Renal cortex interstitium (tissue), 11 donors: ENCODE data around the gene ZFYVE9. TPM values are rescaled to one million over a fixed set of nuclear protein-coding genes. Genes with fewer than 3 reads are reported as not detected.
"Not testable (repeated sequence)": the region's sequence is repeated elsewhere in the genome, so short reads cannot be mapped to it uniquely, and the experiment has no call there.

Experiments used
- DNase-seq, 11 donors: peaks; one replicate each; pipeline ENCODE4 v3.0.0-alpha.2; 2013; ENCODE audit warnings: low read depth in 9 of 11, low spot score in 4 of 11; ENCODE audit errors: extremely low read depth in 1 of 11
- polyA plus RNA-seq, 3 donors: library from polyadenylated mRNA; unstranded; fragments of 120-200 nt; gene quantifications; one replicate each; pipeline ENCODE4 v1.2.1, GENCODE V29; 2013; ENCODE audit not compliant: insufficient read length in 3 of 3

Gene ZFYVE9
- polyA plus RNA-seq, 3 donors = 32.3 to 36.2 (median 34.6) TPM

DNA sequence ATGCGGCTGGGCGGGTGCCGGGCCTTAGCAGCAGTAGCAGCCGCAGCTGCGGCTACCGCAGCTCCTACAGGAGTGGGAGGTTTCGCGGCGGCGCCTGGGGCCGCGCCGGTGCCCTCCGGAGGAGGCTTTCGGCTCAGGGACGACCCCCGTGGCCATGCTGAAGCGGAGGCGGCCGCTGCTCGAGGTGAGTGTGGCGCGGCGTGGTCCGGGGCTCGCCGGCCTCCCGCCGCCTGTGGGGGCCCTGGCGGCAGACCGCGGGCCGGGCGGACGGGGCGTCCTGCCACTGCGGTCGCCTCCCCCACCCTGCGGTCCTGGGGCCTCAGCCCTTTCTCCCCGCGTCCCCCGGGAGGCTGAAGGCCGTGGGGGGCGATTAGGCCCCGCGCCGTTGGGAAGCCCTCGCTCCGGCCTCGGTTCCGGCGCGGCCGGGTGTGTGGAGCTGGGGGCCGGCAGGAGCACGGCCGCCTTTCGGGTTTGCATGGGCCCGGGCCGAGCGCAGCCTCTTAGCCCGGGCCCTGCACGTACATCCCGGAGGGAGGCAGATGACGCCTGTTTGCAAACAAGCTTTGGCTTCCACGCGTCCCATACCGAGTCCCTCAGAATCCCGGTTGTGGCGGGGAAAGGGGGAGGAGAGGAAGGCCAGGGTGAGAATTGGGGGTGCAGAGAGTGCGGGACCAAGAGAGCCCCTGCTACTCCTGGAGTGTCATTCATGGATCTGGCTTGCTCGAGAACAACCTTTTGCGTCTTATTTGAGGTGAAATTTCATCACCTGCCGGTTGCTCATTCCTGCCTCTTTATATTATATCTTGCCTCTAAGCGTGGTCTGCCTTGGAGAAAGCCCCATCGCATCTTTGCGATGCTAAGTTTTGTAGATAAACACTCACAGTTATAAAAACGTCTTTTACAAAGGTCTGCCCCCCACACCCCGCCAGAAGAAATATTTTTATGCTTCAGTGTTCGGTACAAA is 613 bp downstream of the ZFYVE9 start:
- DNase-seq = peak in 9 of 11 donors; percentile 36 to 65 (median 54)

DNA sequence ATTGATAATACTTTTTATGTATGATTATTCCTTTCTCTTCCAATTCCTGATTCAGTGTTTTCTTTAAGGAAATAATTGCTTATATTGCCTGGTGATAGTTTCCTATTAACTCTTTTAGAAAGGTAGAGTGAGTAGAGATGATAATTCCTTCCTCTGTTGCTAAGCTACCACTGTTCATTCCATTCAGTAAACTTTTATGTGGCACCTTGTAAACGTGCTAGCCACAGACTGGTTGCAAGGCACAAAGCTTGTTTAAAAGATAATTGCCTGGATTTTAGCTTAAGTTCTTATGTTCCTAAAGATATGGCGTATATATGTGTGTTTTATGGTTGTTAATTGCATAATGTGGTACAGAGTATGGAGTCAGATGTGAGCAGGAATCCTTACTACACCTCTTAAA is 3.2 kb downstream of the ZFYVE9 start:
- no peak for DNase-seq

DNA sequence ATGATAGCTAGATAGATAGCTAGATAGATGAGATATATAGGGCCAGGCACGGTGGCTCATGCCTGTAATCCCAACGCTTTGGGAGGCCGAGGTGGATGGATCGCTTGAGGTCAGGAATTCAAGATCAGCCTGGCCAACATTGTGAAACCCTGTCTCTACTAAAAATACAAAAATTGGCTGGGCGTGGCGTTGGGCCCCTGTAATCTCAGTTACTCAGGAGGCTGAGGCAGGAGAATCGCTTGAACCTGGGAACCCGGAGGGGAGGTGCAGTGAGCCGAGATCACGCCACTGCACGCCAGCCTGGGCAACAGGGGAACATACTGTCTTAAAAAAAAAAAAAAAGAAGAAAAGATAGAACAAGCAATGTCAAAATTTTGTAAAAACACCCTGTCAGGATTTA is 8.6 kb downstream of the ZFYVE9 start:
- not testable (repeated sequence) for DNase-seq

DNA sequence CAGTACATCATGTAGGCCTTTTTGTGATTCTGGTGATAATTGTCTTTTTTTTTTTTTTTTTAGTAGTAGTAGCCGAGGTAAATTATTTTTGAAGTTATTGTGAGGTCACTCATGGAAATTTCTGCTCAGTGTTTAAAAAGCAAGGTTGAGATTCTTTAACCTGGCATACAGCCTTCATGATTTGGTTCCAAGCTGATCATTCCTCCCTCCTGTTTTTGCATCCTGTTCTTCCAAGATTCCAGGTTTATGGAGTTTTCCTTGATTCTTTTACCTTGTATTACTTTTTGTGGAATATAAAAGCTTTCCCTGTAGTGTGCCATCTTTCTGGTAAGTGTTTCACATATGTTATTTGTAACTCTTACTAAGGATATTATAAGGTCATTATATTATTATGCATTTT is 9.1 kb downstream of the ZFYVE9 start:
- DNase-seq = no peak

DNA sequence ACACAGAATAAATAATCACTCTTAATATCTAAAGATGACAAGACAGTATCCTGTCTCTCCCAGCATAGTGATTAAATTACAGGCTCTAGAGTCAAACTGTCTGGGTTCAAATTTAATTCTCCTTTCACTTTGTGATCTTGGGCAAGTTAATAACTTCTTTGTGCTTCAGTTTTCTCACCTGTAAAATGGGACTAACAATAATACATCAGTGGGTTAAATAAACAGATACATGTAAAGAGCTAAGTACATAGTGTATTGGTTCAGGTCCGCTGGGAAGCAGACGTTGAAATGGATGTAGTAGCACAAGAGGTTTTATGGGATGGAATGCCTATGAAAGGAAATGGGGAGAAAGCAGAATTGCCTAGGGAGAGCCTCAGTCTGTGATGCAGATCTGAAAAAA is 10.7 kb downstream of the ZFYVE9 start:
- DNase-seq = no peak

DNA sequence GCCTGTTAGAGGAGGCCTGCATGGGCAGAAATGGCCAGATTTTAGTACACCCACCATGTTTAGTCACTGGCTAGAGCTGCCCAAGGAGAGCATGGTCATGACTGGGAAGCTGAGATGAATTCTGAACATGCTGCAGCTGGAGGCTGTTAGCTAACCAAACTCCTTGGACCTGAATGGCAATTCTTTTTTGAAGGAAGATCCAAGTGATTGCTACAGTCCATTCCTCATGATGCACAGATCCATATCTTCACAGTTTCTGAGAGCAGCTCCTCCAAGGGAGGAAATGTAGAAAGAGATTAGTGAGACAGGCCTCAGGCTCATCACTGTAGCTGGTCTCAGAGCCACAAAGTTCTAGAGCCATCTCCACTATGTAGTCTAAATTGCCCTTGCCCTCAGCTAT is 11.1 kb downstream of the ZFYVE9 start:
- no peak for DNase-seq

DNA sequence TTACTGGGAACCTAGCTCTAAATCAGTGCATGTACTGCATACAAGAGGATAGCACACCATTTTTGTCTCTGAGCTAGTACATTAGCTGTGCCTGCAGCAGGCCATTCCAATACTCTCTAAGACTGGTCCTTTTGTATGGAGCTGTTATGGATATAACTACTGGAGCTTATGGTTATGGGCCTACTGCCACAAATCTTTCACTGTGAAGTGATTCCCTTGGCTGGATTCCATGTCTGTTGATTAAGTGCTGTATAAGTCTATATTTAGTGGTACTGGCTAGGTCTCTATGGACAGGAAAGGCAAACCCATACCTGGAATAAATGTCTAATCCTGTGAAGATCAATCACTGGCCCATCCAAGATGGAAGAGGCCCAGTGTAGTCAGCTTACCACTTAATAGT is 12.0 kb downstream of the ZFYVE9 start:
- DNase-seq = no peak

DNA sequence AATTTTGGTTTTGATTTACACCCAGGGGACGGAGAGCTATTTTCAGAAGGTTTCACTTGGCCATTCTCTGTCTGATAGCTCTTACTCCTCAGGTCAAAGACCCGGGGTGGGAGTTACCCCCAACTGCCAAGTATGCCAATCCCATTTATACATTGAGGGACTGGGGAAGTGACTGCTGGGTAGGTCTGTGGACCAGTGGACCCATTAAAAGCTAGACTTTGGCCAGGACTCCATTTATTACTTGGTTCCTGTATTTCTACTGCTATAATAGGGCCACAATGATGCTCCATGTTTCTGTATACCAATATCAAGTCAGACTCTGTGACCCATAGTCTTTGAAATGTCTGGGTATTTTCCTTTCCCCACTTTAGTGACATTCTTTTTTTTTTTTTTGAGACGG is 14.6 kb downstream of the ZFYVE9 start:
- no peak for DNase-seq

DNA sequence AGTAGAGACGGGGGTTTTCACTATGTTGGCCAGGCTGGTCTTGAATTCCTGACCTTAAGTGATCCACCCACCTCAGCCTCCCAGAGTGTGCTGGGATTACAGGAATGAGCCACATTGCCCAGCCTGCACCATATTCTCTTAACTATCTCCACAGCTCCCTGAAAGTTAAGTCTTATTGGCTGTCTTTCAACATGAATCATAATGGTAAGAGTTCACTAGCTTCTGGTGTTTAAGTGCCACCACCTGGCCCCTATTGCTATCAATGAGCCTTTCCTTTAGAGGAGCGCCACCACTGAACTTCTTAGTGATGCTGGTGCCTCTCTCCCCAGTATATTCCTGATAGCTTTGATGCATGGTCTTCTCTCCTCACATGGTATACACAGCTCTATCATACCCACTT is 15.7 kb downstream of the ZFYVE9 start:
- no peak for DNase-seq

DNA sequence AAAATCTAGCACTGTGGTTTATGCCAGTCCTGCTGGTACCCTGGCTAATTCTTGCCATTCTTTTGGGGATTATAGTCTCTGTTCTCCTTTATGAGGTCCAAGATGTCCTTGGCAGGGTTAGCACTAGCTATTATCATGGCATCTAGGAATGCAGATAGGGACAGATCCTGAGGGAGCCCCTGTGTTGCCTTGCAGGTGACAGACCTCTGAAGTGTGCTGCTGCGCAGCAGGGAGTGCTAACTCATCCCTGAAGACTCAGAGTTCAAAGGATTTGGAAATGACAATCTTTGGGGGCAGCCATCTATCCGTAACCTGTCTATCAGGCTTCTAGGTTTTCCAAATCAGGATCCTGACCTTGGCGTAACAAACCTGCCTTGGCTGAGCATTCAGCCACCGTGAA is 16.3 kb downstream of the ZFYVE9 start:
- DNase-seq = no peak

DNA sequence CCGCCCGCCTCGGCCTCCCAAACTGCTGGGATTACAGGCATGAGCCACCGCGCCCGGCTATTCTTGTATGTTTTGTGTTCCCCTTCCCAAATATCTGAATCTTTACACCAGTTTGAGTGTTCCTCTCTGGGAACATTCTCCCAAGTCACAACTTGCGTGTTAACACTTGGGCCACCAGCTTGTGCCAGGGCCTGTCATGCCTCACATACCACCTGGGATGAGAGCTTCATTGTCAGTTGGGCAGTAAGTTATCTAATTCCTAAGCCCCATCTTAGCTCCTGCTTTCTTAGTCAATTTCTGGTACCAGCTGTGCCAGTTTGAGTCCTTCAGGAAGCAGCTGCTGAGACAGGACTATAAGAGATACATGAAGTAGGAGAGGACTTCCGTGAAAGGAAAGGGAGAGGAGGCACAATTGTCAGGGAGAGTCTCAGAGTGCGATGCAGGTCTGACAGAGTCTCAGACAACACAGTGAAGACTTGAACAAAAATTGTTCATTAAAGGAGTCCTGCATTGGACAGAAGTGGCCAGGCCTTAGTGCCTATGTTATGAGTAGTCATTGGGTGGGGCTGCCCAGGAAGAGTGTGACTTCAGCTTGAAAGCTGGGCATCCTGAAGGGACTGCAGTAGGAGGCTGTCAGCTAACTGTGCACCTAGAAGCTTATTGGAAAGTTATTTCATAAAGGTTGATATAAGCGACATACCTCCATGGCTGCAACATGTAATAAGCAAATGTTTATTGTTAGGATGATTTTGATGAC is 17.3 kb downstream of the ZFYVE9 start:
- DNase-seq = no peak

DNA sequence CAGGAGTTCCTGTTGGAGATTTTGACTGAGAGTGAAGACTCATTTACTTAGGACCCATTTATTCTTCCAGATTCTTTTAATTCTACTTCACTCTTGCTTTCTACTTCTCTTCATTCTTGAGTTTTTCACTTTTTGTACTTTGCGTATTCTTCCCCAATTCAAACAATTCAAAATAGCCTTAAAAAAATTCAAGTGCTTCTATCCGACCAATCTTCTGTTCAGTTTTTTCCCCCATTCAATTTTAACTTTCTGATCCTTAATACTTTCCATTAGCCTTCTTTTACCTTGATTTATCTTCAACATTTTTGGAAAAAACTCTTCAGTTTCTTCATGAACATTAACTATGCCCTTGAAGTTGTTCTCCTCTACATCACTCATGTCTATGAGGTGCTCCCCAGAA is 21.1 kb downstream of the ZFYVE9 start:
- no peak for DNase-seq

DNA sequence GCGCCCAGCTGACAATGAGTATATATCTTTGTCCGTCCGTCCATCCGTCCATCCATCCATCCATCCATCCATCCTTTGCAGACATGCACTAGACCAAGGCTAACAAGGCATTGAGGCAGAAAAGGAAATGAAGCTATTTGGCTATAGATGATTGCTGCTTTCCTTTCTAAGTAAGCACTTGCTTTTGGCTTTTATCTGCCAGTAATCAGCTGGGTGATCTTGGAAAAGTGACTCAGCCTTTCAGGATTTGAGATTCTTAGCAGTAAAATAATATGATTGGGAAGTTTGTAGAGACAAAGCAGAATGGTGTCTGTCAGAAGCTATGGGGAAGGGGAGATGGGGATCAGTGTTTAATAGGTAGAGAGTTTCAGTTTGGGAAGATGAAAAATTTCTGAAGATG is 22.7 kb downstream of the ZFYVE9 start:
- no peak for DNase-seq

DNA sequence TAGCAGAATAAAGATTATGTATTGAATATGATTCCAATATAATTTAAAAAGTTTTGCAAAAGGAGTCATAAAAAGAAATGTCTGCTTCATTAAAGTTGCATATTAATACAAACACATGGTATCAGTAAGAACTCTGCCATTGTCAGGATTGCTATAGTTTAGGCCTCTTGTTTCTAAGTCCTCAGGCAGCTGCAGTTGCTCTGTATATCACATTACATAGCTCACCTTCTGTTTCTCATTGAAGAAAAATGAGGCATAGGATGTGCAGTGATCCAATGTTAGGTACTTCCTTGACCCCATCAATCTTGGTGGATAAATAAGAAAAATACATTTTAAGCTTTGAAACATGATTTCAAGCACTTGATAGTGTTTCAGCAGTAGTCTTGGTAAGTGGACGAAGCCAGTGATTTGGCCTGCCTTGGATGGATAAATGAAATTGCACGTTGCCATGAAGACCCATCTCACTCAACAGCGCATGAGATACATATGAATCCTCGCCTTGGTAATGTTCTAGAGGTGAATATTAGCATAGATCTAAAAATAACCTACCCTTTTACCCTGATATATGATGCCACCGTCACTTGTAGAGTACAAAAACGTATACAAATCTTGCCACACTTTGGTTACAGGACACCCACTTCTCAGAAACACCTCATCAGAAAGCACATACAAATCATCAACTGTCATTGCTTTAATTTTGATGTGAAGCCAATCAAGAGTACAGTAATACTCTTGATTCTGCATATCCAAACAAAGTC is 25.3 kb downstream of the ZFYVE9 start:
- peak in 1 of 11 donors; percentile 12 for DNase-seq

DNA sequence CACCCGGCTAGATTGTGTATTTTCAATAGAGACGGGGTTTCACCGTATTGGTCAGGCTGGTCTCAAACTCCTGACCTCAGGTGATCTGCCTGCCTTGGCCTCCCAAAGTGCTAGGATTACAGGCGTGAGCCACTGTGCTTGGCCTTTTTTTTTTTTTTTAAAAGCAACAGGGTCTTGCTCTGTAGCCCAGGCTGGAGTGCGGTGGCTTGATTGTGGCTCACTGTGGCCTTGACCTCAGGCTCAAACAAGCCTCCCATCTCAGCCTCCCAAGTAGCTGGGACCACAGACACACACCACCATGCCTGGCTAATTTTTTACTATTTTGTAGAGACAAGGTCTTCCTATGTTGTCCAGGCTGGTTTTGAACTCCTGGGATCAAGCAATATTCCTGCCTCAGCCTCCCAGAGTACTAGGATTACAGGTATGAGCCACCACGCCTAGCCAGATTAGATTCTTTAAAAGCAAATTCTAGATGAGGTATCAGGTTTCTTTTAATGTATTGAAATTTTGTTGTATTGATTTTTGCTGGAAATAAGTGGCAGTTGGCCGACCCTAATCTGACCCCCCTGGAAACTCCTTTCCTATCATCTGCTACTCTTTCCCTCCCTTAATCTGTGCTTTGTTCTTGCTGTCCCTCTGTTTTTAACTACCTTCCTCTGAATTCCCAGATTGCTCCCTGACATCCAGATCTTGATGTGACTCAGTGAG is 26.6 kb downstream of the ZFYVE9 start:
- no peak for DNase-seq

DNA sequence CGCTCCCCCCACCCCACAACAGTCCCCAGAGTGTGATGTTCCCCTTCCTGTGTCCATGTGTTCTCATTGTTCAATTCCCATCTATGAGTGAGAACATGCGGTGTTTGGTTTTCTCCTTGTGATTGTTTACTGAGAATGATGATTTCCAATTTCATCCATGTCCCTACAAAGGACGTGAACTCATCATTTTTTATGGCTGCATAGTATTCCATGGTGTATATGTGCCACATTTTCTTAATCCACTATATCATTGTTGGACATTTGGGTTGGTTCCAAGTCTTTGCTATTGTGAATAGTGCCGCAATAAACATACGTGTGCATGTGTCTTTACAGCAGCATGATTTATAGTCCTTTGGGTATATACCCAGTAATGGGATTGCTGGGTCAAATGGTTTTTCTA is 29.3 kb downstream of the ZFYVE9 start:
- not testable (repeated sequence) for DNase-seq

DNA sequence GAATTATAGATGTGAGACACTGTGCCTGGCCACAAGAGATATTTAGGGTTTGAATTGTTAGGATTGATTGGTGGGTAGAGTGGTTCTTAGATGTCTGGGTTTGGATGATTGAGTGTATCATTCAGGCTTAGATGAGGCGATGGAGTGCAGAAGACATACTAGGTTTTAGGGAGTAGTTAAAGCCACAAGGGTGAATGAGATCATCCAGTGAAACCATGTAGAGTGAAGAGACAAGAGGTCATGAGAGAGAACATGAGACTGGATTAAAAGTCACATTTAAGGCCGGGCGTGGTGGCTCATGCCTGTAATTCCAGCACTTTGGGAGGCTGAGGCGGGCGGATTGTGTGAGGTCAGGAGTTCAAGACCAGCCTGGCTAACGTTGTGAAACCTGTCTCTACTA is 37.2 kb downstream of the ZFYVE9 start:
- no peak for DNase-seq

DNA sequence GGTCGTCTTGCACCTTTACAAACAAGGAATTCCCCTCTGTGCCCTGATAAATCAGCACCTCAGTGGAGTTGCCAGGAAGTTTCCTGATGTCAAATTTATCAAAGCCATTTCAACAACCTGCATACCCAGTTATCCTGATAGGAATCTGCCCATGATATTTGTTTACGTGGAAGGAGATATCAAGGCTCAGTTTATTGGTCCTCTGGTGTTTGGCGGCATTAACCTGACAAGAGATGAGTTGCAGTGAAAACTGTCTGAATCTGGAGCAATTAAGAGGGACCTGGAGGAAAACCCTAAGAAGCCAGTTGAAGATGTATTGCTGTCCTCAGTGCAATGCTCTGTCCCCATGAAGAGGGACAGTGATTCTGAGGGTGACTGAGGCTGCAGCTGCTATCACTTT is 38.3 kb downstream of the ZFYVE9 start:
- DNase-seq = no peak

DNA sequence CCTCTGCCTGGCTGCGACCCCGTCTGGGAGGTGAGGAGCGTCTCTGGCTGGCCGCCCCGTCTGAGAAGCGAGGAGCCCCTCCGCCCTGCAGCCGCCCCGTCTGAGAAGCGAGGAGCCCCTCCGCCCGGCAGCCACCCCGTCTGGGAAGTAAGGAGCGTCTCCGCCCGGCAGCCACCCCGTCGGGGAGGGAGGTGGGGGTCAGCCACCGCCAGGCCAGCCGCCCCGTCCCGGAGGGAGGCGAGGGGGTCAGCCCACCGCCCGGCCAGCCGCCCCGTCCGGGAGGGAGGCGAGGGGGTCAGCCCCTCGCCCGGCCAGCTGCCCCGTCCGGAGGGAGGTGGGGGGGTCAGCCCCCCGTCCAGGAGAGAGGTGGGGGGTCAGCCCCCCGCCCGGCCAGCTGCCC is 39.9 kb downstream of the ZFYVE9 start:
- DNase-seq = not testable (repeated sequence)
